CD8-positive, alpha-beta memory T cell (primary cell): Measurements from ENCODE around the gene DPM2. TPM values are rescaled to one million over a fixed set of nuclear protein-coding genes. Genes with fewer than 3 reads are reported as not detected.

Experiments
- CTCF ChIA-PET: fragments of 350-600 bp; sonication (Branson Sonifier 250); formaldehyde crosslinking; loops from one replicate; lab custom pipeline; 2021; ENCODE audit warnings: antibody characterized with exemption; lab: Charles Lee
- POLR2A ChIA-PET: fragments of 350-600 bp; sonication (Branson Sonifier 250); formaldehyde crosslinking; loops from one replicate; lab custom pipeline; 2021; ENCODE audit warnings: antibody characterized with exemption; lab: Charles Lee
- DNase-seq, 5 donors: peaks; one replicate each; pipeline versions ENCODE4 v3.0.0 to v3.0.0-alpha.2; 2020 to 2022; ENCODE audit warnings: mixed read lengths in 1 of 5
- H3K27ac ChIP-seq: one replicate; pipeline ENCODE4 v1.7.0; 2013; ENCODE audit warnings: low read depth, mild to moderate bottlenecking, low read length, moderate library complexity
- H3K27me3 ChIP-seq: 2 replicates; pipeline ENCODE4 v1.7.0; 2013; ENCODE audit warnings: low read length, mild to moderate bottlenecking; ENCODE audit not compliant: insufficient read depth, poor library complexity, severe bottlenecking
- H3K36me3 ChIP-seq: 2 replicates; pipeline ENCODE4 v1.7.0; 2013; ENCODE audit warnings: mild to moderate bottlenecking, low read length, moderate library complexity; ENCODE audit not compliant: insufficient read depth
- H3K4me1 ChIP-seq: 2 replicates; pipeline ENCODE4 v1.7.0; 2013; ENCODE audit warnings: mild to moderate bottlenecking, low read length, moderate library complexity; ENCODE audit not compliant: insufficient read depth
- H3K4me3 ChIP-seq: 2 replicates; pipeline ENCODE4 v1.7.0; 2013; ENCODE audit warnings: mild to moderate bottlenecking, low read length
- H3K9me3 ChIP-seq: 2 replicates; pipeline ENCODE4 v1.7.0; 2013; ENCODE audit warnings: mild to moderate bottlenecking, low read length
- H3K27ac Mint-ChIP-seq, 8 donors: one replicate each; pipeline ENCODE4 v1.8.0; 2020 to 2021; ENCODE audit warnings: mixed read lengths in 8 of 8, mild to moderate bottlenecking in 6 of 8, inconsistent platforms in 3 of 8, moderate library complexity in 3 of 8
- H3K27me3 Mint-ChIP-seq, 2 donors: one replicate each; pipeline ENCODE4 v1.8.0; 2020 to 2021; ENCODE audit warnings: mixed read lengths in 2 of 2, mild to moderate bottlenecking in 1 of 2, moderate library complexity in 1 of 2
- H3K36me3 Mint-ChIP-seq, 3 donors: one replicate each; pipeline ENCODE4 v1.8.0; 2020 to 2021; ENCODE audit warnings: mixed read lengths in 3 of 3, inconsistent platforms in 1 of 3, mild to moderate bottlenecking in 1 of 3
- H3K4me1 Mint-ChIP-seq, 3 donors: one replicate each; pipeline ENCODE4 v1.8.0; 2020 to 2021; ENCODE audit warnings: mixed read lengths in 3 of 3, inconsistent platforms in 1 of 3, mild to moderate bottlenecking in 1 of 3
- H3K4me3 Mint-ChIP-seq, 7 donors: one replicate each; pipeline ENCODE4 v1.8.0; 2020 to 2021; ENCODE audit warnings: mixed read lengths in 7 of 7, mild to moderate bottlenecking in 6 of 7, moderate library complexity in 4 of 7, inconsistent platforms in 2 of 7
- H3K9me3 Mint-ChIP-seq, 5 donors: one replicate each; pipeline ENCODE4 v1.8.0; 2020 to 2022; ENCODE audit warnings: mixed read lengths in 5 of 5, mild to moderate bottlenecking in 3 of 5, moderate library complexity in 2 of 5, inconsistent platforms in 1 of 5
- polyA plus RNA-seq: library from polyadenylated mRNA; unstranded; fragments of 300-500 nt; fragmentation: Illumina TruSeq; gene quantifications from one replicate; pipeline ENCODE4 v1.2.3, GENCODE V29; 2021
- total RNA-seq, 2 experiments: library from RNA; stranded (reverse); gene quantifications; one replicate each; pipeline ENCODE4 v1.2.3, GENCODE V29; 2021

The DPM2 gene
- total and polyA plus RNA-seq, 3 experiments from 2014 or later = 52.2 to 75.5 (median 73.8) TPM

GRCh38 chr9:127919253-127919815 lies 18.3 kb downstream of the DPM2 start:
- H3K9me3 ChIP-seq = no peaks in the 10 kb centered on the region
- H3K27me3 ChIP-seq = no peaks in the 10 kb centered on the region
- ChIA-PET CTCF (interaction anchor here (1.0 to 8.1 kb wide), 5 partner anchors 11 to 184 kb away, joined by 3 to 68 read pairs (median 12); partner anchors contain the start of genes PIP5KL1 and TOR2A), POLR2A (interaction anchor here (0.6 kb wide), 1 partner anchor 225 kb away, joined by 3 read pairs; no protein-coding TSS in a partner anchor)
- H3K36me3 Mint-ChIP-seq = peaks cover 0 to 8% (median 0%) of the 10 kb centered on the region in 3 donors
- H3K9me3 Mint-ChIP-seq = no peaks in the 10 kb centered on the region
- H3K27ac ChIP-seq = no peak overlapping the region
- peaks cover 54% of the 10 kb centered on the region for H3K4me1 ChIP-seq
- H3K4me1 Mint-ChIP-seq = peaks cover 34 to 55% (median 38%) of the 10 kb centered on the region in 3 donors
- DNase-seq = no peak
- no peaks in the 10 kb centered on the region for H3K36me3 ChIP-seq
- H3K4me3 Mint-ChIP-seq = peak overlapping the region in 3 of 7 donors; percentile 3 to 80 (median 32)
- H3K27me3 Mint-ChIP-seq = peaks cover 0 to 4% of the 10 kb centered on the region in 2 donors
- peak overlapping the region in 4 of 8 donors; percentile 23 to 65 (median 38) for H3K27ac Mint-ChIP-seq
- no peak overlapping the region for H3K4me3 ChIP-seq

- Histone ChIP-seq H3K36me3 (no peaks in the 10 kb centered on the region), H3K4me3 (no peak overlapping the region), H3K9me3 (no peaks in the 10 kb centered on the region), H3K27me3 (no peaks in the 10 kb centered on the region), H3K27ac (peak overlapping the region; percentile 16), H3K4me1 (peaks cover 54% of the 10 kb centered on the region)
- peaks cover 0 to 14% (median 0%) of the 10 kb centered on the region in 3 donors for H3K36me3 Mint-ChIP-seq
- DNase-seq = no peak
- ChIA-PET POLR2A (interaction anchor here (1.0 to 3.3 kb wide), 2 partner anchors 19 to 147 kb away, joined by 3 to 13 read pairs; partner anchors contain the start of gene DPM2), CTCF (interaction anchor here (0.7 to 8.1 kb wide), 4 partner anchors 48 to 184 kb away, joined by 3 to 68 read pairs (median 16); partner anchors contain the start of gene TOR2A)
- H3K9me3 Mint-ChIP-seq = no peaks in the 10 kb centered on the region
- H3K27ac Mint-ChIP-seq = peak overlapping the region in 7 of 8 donors; percentile 14 to 87 (median 64)
- H3K4me3 Mint-ChIP-seq = peak overlapping the region in 6 of 7 donors; percentile 5 to 86 (median 64)
- peaks cover 0 to 4% of the 10 kb centered on the region in 2 donors for H3K27me3 Mint-ChIP-seq
- H3K4me1 Mint-ChIP-seq = peaks cover 34 to 60% (median 38%) of the 10 kb centered on the region in 3 donors
Measured at GRCh38 chr9:127918183-127919107, 19.2 kb downstream of the DPM2 start.

- no peaks in the 10 kb centered on the region for H3K9me3 ChIP-seq
- Mint-ChIP-seq H3K27ac (peak overlapping the region in 6 of 8 donors; percentile 23 to 87 (median 74)), H3K27me3 (peaks cover 0 to 4% of the 10 kb centered on the region in 2 donors), H3K9me3 (no peaks in the 10 kb centered on the region), H3K36me3 (peaks cover 0 to 21% (median 0%) of the 10 kb centered on the region in 3 donors), H3K4me1 (peaks cover 39 to 65% (median 43%) of the 10 kb centered on the region in 3 donors), H3K4me3 (peak overlapping the region; percentile 24 to 94 (median 82))
- peak overlapping the region; percentile 25 for H3K4me3 ChIP-seq
- no peaks in the 10 kb centered on the region for H3K36me3 ChIP-seq
- H3K4me1 ChIP-seq = peaks cover 54% of the 10 kb centered on the region
- no peaks in the 10 kb centered on the region for H3K27me3 ChIP-seq
- H3K27ac ChIP-seq = no peak overlapping the region
- CTCF ChIA-PET = interaction anchor here (0.6 to 4.4 kb wide), 8 partner anchors 35 to 332 kb away, joined by 3 to 25 read pairs (median 6); partner anchors contain the start of gene TOR2A
- DNase-seq = no peak
- POLR2A ChIA-PET = interaction anchor here (0.5 to 3.3 kb wide), 7 partner anchors 11 to 146 kb away, joined by 3 to 13 read pairs (median 4); partner anchors contain the start of gene DPM2
Measured at GRCh38 chr9:127917603-127918002, 20.1 kb downstream of the DPM2 start.

- H3K9me3 ChIP-seq = no peaks in the 10 kb centered on the region
- peak; percentile 89 to 96 (median 94) for DNase-seq
- H3K27me3 ChIP-seq = no peaks in the 10 kb centered on the region
- peak within 1 kb of the TSS; percentile 94 for H3K4me3 ChIP-seq
- Mint-ChIP-seq H3K27me3 (peaks cover 0 to 7% of the 10 kb centered on the region in 2 donors), H3K9me3 (no peaks in the 10 kb centered on the region), H3K4me3 (peak within 1 kb of the TSS; percentile 82 to 94 (median 89)), H3K36me3 (peaks cover 0 to 27% (median 0%) of the 10 kb centered on the region in 3 donors), H3K27ac (peak within 1 kb of the TSS; percentile 53 to 95 (median 93)), H3K4me1 (peaks cover 40 to 66% (median 45%) of the 10 kb centered on the region in 3 donors)
- peak within 1 kb of the TSS; percentile 81 for H3K27ac ChIP-seq
- H3K4me1 ChIP-seq = peaks cover 52% of the 10 kb centered on the region
- no peaks in the 10 kb centered on the region for H3K36me3 ChIP-seq
- ChIA-PET CTCF (interaction anchor here (0.6 to 4.4 kb wide), 10 partner anchors 11 to 332 kb away, joined by 3 to 25 read pairs (median 6); partner anchors contain the start of gene TOR2A), POLR2A (interaction anchor here (0.5 to 3.3 kb wide), 13 partner anchors 11 to 146 kb away, joined by 3 to 14 read pairs (median 4); partner anchors contain the start of gene CDK9)
Measured at GRCh38 chr9:127916720-127917581, 20.7 kb downstream of the DPM2 start, which contains the start of gene ST6GALNAC4. TSS of gene ST6GALNAC4 (minus strand) at chr9:127917041. CDS start at chr9:127916419, 622 bp downstream.

- H3K4me1 ChIP-seq = peaks cover 45% of the 10 kb centered on the region
- peak in 4 of 5 donors; percentile 42 to 84 (median 70) for DNase-seq
Measured at GRCh38 chr9:127915801-127916719, 21.6 kb downstream of the DPM2 start.

GRCh38 chr9:127915325-127915752 lies 22.3 kb downstream of the DPM2 start:
- Histone ChIP-seq H3K27ac (peak overlapping the region; percentile 31), H3K4me1 (peaks cover 40% of the 10 kb centered on the region), H3K4me3 (peak overlapping the region; percentile 22), H3K36me3 (peaks cover 4% of the 10 kb centered on the region), H3K27me3 (no peaks in the 10 kb centered on the region), H3K9me3 (no peaks in the 10 kb centered on the region)
- peaks cover 5 to 42% (median 6%) of the 10 kb centered on the region in 3 donors for H3K36me3 Mint-ChIP-seq
- peak overlapping the region in 7 of 8 donors; percentile 51 to 95 (median 93) for H3K27ac Mint-ChIP-seq
- ChIA-PET POLR2A (interaction anchor here (0.6 to 3.3 kb wide), 6 partner anchors 9 to 159 kb away, joined by 3 to 14 read pairs (median 6); no protein-coding TSS in a partner anchor), CTCF (interaction anchor here (0.9 to 4.4 kb wide), 8 partner anchors 9 to 187 kb away, joined by 3 to 25 read pairs (median 6); partner anchors contain the start of gene TOR2A)
- peak overlapping the region; percentile 82 to 94 (median 89) for H3K4me3 Mint-ChIP-seq
- H3K27me3 Mint-ChIP-seq = peaks cover 0 to 3% of the 10 kb centered on the region in 2 donors
- H3K9me3 Mint-ChIP-seq = no peaks in the 10 kb centered on the region
- DNase-seq = no peak
- peaks cover 42 to 71% (median 53%) of the 10 kb centered on the region in 3 donors for H3K4me1 Mint-ChIP-seq

More at GRCh38 chr9:127915801-127916719, 21.6 kb downstream of the DPM2 start:
- Histone ChIP-seq H3K27ac (peak overlapping the region; percentile 81), H3K9me3 (no peaks in the 10 kb centered on the region), H3K27me3 (no peaks in the 10 kb centered on the region), H3K36me3 (no peaks in the 10 kb centered on the region), H3K4me3 (peak overlapping the region; percentile 94)
- ChIA-PET POLR2A (interaction anchor here (0.5 to 3.3 kb wide), 17 partner anchors 10 to 159 kb away, joined by 3 to 14 read pairs (median 4); partner anchors contain the start of genes CDK9 and EEIG1), CTCF (interaction anchor here (0.9 to 4.4 kb wide), 12 partner anchors 10 to 327 kb away, joined by 3 to 25 read pairs (median 5); partner anchors contain the start of gene TOR2A)
- Mint-ChIP-seq H3K9me3 (no peaks in the 10 kb centered on the region), H3K4me3 (peak overlapping the region; percentile 82 to 94 (median 89)), H3K27ac (peak overlapping the region; percentile 53 to 95 (median 93)), H3K4me1 (peaks cover 39 to 65% (median 46%) of the 10 kb centered on the region in 3 donors), H3K36me3 (peaks cover under 1 to 34% (median 1%) of the 10 kb centered on the region in 3 donors), H3K27me3 (peaks cover 0 to 7% of the 10 kb centered on the region in 2 donors)
